Motor neuron (in vitro differentiated cells): Measurements from ENCODE around the gene CHMP4A. TPM values are rescaled to one million over a fixed set of nuclear protein-coding genes. Genes with fewer than 3 reads are reported as not detected.
"Not testable (repeated sequence)": the region's sequence is repeated elsewhere in the genome, so short reads cannot be mapped to it uniquely, and the experiment has no call there.

ENCODE experiments used
- ATAC-seq, 8 experiments: fragments of 200-7000 bp; cut with Tn5 transposase; replicated peaks in 6 of 8; 2 replicates each; pipeline ENCODE4 v1.8.0; 2021; ENCODE audit warnings: mild to moderate bottlenecking in 8 of 8, moderate library complexity in 8 of 8
- H3K27ac ChIP-seq, 2 donors: fragments of 250-450 bp; sonication (Bioruptor Pico); 2 replicates each; pipeline ENCODE4 v1.9.0; 2021; ENCODE audit warnings: antibody characterized with exemption in 2 of 2, mild to moderate bottlenecking in 2 of 2, moderate library complexity in 1 of 2
- H3K4me1 ChIP-seq, 2 donors: fragments of 250-450 bp; sonication (Bioruptor Pico); replicated peaks in 1 of 2; 2 replicates each; pipeline ENCODE4 v1.6.1; 2021; ENCODE audit warnings: antibody characterized with exemption in 2 of 2, mild to moderate bottlenecking in 2 of 2, moderate library complexity in 1 of 2
- H3K4me3 ChIP-seq, 5 donors: fragments of 250-450 bp; sonication (Bioruptor Pico); 2 replicates each; pipeline ENCODE4 v1.9.0; 2021; ENCODE audit warnings: antibody characterized with exemption in 5 of 5, mild to moderate bottlenecking in 5 of 5, moderate library complexity in 4 of 5
- WGBS, 10 experiments: fragments of 450-650 bp; shearing (Covaris generic); methylation state at CpG; one replicate each; pipeline ENCODE4 v1.0.0; 2022; 5-methylcytosine and 5-hydroxymethylcytosine counted together
- in situ Hi-C, 9 experiments: fragments of 400-800 bp; cut with MboI; loops; one replicate each; pipeline ENCODE4 v1.15.0; 2021; ENCODE audit warnings: low sequenced_read_pairs in 9 of 9, low pct_unique_long_range_greater_than_20kb in 2 of 9; ENCODE audit not compliant: unreplicated experiment in 9 of 9
- total RNA-seq, 8 experiments: library from RNA; unstranded; fragments of 300-600 nt; gene quantifications; 2 replicates each; pipeline versions ENCODE4 v1.2.3 to v1.2.4, GENCODE V29; 2022

The CHMP4A gene
- total RNA-seq, 8 experiments from 2014 or later: 48.4 to 76.0 (median 55.8) TPM

DNA sequence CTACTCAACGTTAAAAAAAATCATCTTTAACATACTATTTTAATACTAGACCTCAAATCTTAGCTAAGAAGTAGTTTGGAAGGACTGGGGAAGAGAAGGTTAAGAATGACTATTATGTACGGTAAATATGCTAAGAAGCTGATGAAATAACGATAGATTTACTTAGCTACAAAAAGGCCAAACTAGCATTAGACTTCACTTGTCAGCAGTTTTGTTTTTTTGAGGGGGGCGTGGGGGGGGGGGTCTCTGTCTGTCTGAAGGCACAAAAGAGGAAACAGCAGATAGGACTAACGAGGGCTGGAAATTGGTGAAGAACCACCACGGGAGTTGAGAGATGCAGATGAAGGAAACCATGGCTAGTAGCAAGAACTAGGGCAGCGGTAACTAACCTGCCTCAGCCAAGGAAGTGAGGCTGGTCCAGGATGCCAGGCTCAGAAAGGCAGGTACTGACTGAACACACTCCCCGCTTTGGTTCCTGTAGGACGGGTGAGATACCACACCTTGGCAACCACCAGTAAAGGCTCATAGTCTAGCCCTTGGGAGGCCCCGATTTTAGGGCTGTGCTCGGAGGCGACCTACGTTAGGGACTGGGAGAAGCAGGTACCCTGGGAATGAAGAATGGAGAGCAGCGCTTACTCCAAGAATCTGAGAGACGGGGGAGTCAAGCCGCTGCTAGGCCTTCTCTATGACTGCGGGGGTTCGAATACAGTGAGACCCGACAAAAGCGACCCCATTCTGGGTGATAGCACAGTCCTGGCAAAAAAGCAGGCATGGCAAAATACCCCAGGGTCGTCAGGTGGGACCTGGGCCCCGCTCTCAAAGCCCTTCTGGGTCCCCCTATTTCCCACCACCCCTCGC, 18.2 kb upstream of the CHMP4A start:
- WGBS, 10 experiments: 3 to 85% (median 22%) methylated on average over 2 to 9 of the region's 23 CpGs; no CpG with 5 or more reads in 1 of the 10 experiments
- peak in 3 of 8 experiments; percentile 4 to 7 (median 5) for ATAC-seq
- Histone ChIP-seq H3K27ac (peak overlapping the region; percentile 84 to 95), H3K4me1 (peaks cover 11 to 15% of the 10 kb centered on the region in 2 donors), H3K4me3 (peak overlapping the region; percentile 66 to 97 (median 90))
- in situ Hi-C loops: no loop called here

DNA sequence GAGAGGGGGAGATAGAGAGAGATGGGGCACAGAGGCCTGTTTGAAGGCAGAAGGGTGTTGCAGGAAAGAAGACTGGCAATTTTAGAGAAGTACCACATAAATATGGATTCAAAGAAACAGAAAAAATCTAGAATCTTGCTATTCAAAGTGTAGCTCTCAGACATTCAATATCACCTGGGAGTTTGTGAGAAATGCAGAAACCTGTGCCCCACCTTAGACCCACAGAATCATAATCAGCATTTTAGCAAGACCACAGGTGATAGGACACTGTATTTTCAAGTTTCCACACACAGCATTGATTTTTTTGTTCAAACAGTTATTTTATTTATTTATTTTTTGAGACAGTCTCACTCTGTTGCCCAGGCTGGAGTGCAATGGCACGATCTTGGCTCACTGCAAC, 15.6 kb upstream of the CHMP4A start:
- Histone ChIP-seq H3K27ac (no peak overlapping the region), H3K4me3 (no peak overlapping the region), H3K4me1 (peaks cover 11 to 13% of the 10 kb centered on the region in 2 donors)
- in situ Hi-C loops: no loop called here
- WGBS, 10 experiments: 0% methylated on average over 1 of the region's 1 CpG; no CpG with 5 or more reads in 9 of the 10 experiments
- ATAC-seq: no peak

DNA sequence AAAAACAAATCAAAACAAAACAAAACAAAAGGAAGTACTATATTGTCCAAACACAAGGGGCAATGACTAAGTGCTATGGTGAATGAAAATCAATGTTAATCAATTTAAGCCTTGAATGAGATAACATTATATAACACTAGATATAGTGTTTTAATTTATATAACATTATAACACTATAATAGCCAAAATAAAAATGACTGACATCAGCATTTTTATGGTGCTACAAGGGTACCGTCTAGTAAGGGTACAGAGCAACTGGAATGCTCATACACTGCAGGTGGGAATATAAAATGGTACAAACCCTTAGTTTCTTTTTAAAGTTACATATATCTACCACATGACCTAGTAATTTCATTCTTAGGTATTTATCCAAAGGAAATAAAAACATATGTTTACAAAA, 13.2 kb upstream of the CHMP4A start:
- WGBS, 10 experiments: 38 to 100% (median 83%) methylated on average over 1 of the region's 1 CpG; no CpG with 5 or more reads in 1 of the 10 experiments
- no peak overlapping the region for H3K27ac ChIP-seq
- in situ Hi-C loops: no loop called here
- peaks cover 3 to 5% of the 10 kb centered on the region in 2 donors for H3K4me1 ChIP-seq
- no peak for ATAC-seq
- H3K4me3 ChIP-seq: no peak overlapping the region

DNA sequence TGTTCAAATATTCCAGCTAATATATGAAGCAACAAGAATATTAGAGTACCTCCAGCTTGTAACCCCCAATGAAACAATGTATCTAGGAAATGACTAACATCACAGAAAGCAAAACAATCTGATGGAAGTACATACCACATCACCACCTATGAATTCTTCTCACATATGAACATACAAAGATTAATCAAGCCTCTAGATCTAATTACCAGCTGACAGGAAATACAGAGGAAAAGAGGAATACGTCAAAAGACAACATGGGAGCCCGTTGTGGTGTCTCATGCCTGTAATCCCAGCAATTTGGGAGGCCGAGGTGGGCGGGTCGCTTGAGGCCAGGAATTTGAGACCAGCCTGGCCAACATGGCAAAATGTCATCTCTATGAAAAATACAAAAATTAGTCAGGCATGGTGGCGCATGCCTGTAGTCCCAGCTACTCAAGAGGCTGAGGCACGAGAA, 11.4 kb upstream of the CHMP4A start:
- Histone ChIP-seq H3K4me1 (no peaks in the 10 kb centered on the region), H3K27ac (no peak overlapping the region), H3K4me3 (no peak overlapping the region)
- in situ Hi-C loops: no loop called here
- 62 to 100% (median 94%) methylated on average over 1 to 7 of the region's 7 CpGs for WGBS, 10 experiments
- no peak for ATAC-seq

DNA sequence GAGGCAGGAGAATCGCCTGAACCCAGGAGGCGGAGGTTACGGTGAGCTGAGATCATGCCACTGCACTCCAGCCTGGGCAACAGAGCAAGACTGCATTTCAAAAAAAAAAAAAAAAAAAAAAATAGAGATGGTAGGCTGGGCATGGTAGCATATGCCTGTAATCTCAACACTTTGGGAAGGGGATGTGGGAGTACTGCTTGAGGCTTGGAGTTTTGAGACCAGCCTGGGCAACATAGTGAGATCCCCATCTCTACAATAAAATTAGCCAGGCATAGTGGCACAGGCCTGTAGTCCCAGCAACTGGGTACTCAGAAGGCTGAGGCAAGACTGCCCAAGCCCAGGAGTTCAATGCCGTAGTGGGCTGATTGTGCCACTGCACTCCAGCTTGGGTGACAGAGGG, 9.7 kb upstream of the CHMP4A start:
- H3K4me3 ChIP-seq, in situ Hi-C loops, H3K27ac ChIP-seq, ATAC-seq, H3K4me1 ChIP-seq: not testable (repeated sequence)
- 90 to 100% (median 100%) methylated on average over 1 to 4 of the region's 4 CpGs; no CpG with 5 or more reads in 3 of the 10 experiments for WGBS, 10 experiments

DNA sequence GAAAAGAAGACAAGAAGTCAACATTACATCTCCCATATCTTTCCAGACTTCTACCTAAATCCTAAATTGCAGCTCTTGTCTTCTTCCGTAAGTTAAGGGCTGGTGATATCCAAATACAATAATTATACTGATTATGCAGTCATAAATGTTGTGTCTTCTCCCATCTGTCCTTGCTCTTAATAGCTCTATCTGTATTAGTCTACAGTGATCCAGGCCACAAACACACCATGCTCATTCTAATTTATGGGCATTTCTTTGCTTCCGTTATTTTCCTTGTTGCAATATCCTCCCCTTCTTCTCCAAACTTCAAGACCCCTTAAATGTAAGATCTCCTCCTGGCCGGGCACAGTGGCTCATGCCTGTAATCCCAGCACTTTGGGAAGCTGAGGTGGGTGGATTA, 6.2 kb upstream of the CHMP4A start:
- no peak for ATAC-seq
- in situ Hi-C loops: no loop called here
- 0 to 73% (median 56%) methylated on average over 2 to 3 of the region's 3 CpGs; no CpG with 5 or more reads in 1 of the 10 experiments for WGBS, 10 experiments
- Histone ChIP-seq H3K27ac (no peak overlapping the region), H3K4me1 (peaks cover 10 to 11% of the 10 kb centered on the region in 2 donors), H3K4me3 (no peak overlapping the region)

DNA sequence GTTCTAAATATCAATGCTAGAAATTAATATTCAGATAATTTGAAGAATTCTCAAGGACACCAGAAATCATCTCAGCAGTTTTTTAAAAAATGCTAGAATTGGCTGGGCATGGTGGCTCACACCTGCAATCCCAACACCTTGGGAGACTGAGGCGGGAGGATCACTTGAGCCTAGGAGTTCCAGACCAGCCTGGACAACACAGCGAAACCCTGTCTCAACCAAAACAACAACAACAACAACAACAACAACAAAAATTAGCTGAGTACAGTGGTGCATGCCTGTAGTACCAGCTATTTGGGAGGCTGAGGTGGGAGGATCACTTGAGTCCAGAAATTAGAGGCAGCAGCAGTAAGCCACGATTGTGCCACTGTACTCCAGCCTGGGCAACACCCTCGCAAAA, 5.8 kb upstream of the CHMP4A start:
- Histone ChIP-seq H3K4me3 (no peak overlapping the region), H3K27ac (no peak overlapping the region), H3K4me1 (peaks cover 11 to 14% of the 10 kb centered on the region in 2 donors)
- ATAC-seq: no peak
- in situ Hi-C loops: no loop called here
- WGBS, 10 experiments: 88 to 100% (median 100%) methylated on average over 1 to 4 of the region's 4 CpGs; no CpG with 5 or more reads in 3 of the 10 experiments

DNA sequence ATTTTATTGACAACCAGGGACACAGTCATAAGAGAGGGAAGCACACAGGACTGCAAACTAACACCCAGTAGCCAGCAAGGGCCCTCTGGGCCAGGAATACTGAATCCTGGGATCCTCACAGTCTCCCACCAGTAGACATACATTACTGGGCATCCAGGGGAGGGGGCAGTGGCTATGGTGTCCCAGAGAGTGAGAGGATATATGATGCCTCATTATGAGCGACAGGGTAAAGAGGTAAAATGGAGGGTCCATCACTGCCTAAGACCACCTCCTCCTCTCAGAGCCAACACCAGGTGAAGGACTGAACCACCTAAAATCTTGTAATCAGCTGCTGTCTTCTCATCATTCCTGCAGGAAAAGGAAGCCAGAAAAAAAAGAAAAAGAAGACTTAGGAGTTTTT, 3.6 kb upstream of the CHMP4A start:
- H3K27ac ChIP-seq, H3K4me3 ChIP-seq, ATAC-seq, in situ Hi-C loops: not testable (repeated sequence)
- peaks cover 21 to 24% of the 10 kb centered on the region in 2 donors for H3K4me1 ChIP-seq
- 50 to 100% (median 100%) methylated on average over 1 of the region's 1 CpG; no CpG with 5 or more reads in 2 of the 10 experiments for WGBS, 10 experiments

DNA sequence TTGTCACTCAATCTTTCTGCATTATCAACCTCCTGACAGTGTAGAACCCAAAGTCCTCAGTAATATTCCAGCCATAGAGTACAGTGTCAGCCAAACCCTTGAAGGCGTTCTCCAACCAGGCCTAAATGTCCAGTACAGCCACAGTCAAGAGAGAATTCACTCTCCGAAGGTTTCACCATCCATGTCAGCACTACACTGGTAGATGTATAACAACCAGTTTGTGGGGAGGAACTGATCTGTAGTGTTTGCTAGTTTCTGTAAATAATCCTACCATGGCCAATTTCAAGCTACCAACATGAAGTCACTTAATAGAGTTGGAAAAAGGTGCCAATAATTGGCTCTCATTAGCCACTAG, 3.0 kb upstream of the CHMP4A start:
- Histone ChIP-seq H3K27ac (peak overlapping the region; percentile 82 to 92), H3K4me3 (peak overlapping the region; percentile 54 to 85 (median 69)), H3K4me1 (peaks cover 21 to 24% of the 10 kb centered on the region in 2 donors)
- 71 to 100% (median 90%) methylated on average over 1 to 2 of the region's 2 CpGs; no CpG with 5 or more reads in 4 of the 10 experiments for WGBS, 10 experiments
- ATAC-seq: no peak
- in situ Hi-C loops: no loop called here

DNA sequence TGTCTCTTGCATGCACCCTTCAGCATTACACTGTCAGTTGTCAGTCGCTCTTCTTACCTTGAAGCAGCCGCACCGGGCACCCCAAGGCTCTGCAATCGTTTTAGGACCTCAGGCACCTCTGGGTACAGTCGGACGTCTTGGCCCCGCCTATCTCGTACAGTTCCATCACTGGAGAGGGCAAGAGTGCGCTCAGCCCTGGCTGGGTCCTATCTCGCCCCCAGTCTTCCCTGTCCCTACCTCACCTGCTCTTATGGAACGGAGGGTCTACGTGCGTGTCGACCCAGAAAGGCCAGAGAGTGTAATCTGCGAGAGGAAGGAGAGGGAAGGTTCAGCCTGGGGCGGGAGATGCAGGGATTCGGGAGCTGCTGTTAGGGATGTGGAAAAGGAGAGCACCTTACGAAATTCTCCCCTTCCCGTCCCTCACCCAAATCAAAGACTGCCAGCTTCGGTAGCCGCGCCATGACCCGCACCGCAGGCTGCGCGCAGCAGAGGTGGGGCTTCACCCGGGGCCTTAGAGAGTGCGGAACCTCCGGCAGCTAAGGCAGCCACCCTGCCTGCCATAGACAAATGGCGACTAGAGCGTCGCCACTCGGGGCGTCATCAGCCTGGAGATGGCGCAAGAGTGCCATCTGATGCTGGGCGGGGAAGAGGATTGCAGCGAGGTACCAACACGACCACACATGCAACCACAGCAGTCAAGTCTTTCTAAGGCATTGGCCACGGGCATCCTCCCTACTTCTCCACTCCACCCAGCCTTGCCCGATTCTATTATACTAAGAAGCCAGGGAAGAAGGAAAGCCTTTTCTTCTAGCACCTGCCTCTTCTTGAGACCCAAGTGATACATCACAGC, 2.4 kb upstream of the CHMP4A start, which contains the start of gene MDP1:
Gene MDP1 (minus strand): TSS at position 572 of the 850 bp plus-strand sequence. CDS start 111 bp downstream, at position 461.
- H3K4me3 ChIP-seq: peak within 1 kb of the TSS; percentile 54 to 85 (median 69)
- 0 to 7% (median 0%) methylated on average over 1 to 14 of the region's 40 CpGs; no CpG with 5 or more reads in 2 of the 10 experiments for WGBS, 10 experiments
- peak within 1 kb of the TSS; percentile 82 to 92 for H3K27ac ChIP-seq
- ATAC-seq: peak; percentile 63 to 81 (median 74)
- in situ Hi-C loops: no loop called here
- peaks cover 21 to 24% of the 10 kb centered on the region in 2 donors for H3K4me1 ChIP-seq

DNA sequence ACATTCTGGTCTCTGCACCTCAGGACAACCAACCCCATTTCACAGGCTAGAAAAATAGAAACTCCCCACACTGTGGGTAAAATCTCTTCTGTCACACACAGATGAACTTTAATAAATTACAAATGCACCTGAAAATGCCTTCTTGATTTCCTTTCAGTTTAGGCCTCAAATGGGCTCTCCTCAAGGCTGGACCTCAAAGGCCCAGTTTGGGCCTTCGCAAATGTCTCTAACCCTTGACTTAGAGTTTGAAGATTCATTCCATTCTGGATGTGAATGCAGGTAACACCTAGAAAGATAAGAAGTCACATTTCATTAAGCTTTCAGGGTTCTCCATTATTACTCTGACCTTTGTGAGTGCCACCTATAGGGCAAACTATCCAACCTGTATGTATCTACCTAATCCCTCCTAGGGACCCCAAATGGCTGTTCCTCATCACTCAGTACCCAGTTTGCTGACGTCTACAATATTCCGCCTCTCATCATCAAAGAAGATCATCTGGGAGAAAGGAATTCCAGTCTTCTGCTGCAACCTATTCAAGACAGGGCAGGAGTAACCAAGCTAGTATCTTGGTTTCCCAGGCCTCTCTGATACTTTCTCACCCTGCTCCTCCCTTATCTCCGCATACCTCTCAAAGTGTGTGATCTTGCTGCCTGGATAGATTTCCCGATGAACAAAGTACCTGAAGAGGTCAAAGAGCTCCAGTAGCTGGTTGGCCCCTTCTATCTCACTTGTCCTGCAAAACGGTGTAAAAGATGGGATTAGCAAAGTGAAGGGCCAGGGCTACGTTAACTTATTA, 776 bp upstream of the CHMP4A start:
- ATAC-seq: no peak
- Histone ChIP-seq H3K4me3 (peak overlapping the region; percentile 65 to 77 (median 72)), H3K27ac (peak overlapping the region; percentile 83 to 91), H3K4me1 (peaks cover 21 to 24% of the 10 kb centered on the region in 2 donors)
- in situ Hi-C loops: no loop called here
- 75 to 100% (median 94%) methylated on average over 2 to 7 of the region's 7 CpGs; no CpG with 5 or more reads in 2 of the 10 experiments for WGBS, 10 experiments

DNA sequence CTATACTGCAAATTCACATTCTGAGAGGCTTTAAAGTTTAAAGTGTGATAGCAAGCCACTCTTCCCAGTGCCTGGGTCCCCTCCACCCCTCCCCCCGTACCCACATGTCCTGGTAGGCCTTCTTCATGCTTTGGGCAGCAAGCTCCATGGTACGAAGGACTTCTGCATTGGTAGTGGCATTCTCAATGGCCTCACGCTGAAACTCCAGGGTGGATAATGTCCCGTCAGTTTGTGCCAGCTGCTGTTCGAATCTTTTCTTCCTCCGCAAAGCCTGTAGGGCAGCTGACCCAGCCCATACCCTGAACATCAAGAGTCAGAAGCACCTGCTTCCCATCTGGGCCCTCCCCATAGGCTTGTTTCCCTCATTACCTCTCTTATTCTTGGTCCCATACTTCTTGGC, 2.0 kb downstream of the CHMP4A start:
- peaks cover 21 to 22% of the 10 kb centered on the region in 2 donors for H3K4me1 ChIP-seq
- no peak overlapping the region for H3K4me3 ChIP-seq
- in situ Hi-C loops: no loop called here
- WGBS, 10 experiments: 80 to 100% (median 90%) methylated on average over 1 to 5 of the region's 6 CpGs; no CpG with 5 or more reads in 1 of the 10 experiments
- H3K27ac ChIP-seq: no peak overlapping the region
- ATAC-seq: no peak
